RPMI7951 (cell line): ENCODE measurements around the gene KIF5A. TPM values are rescaled to one million over a fixed set of nuclear protein-coding genes. Genes with fewer than 3 reads are reported as not detected.
A peak's percentile ranks its signal among the peaks of the same experiment; 100 is the strongest.
"Not testable (repeated sequence)": the region's sequence is repeated elsewhere in the genome, so short reads cannot be mapped to it uniquely, and the experiment has no call there.

ENCODE experiments used
- DNase-seq: peaks from one replicate; pipeline ENCODE4 v3.0.0-alpha.2; 2012; ENCODE audit warnings: low read depth
- total RNA-seq: library from RNA; depleted of rRNA; stranded (reverse); fragments of >200 nt; shearing (Covaris generic); gene quantifications from 2 replicates; pipeline ENCODE4 v1.2.3, GENCODE V29; 2014

The KIF5A gene
- total RNA-seq, 1 experiment from 2014 or later: 0.60 TPM

DNA sequence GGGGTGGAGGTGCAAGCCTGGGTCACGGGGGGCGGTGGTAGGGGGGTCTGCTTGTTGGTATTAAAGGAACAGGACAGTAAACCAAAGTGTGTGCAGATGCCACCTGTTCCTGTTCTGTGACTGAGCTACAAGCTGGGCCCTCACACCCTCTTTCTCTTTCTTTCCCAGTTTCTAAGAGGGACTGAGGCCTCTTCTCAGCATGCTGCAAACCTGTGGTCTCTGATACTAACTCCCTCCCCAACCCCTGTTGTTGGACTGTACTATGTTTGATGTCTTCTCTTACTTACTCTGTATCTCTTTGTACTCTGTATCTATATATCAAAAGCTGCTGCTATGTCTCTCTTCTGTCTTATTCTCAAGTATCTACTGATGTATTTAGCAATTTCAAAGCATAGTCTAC is 34.2 kb downstream of the KIF5A start:
- no peak for DNase-seq

DNA sequence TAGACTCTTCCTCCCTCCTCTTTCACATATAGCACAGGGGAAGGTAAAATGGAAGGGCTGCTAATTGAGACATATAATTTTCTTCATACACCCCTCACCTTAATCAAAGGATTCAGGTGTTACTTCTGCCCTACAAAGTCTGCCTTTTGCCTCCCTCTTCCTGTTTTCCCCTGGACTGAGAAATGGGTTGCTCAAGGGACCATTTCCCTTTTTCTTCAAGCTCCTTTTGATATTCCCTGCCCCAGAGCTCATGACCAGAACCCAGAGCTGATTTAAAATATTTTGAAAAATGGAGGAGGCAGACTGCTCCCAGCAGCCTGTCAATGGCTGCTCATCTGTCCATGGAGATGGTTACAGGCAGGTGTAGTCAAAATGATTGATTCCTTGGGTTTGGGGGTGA is 34.8 kb downstream of the KIF5A start:
- DNase-seq: no peak

DNA sequence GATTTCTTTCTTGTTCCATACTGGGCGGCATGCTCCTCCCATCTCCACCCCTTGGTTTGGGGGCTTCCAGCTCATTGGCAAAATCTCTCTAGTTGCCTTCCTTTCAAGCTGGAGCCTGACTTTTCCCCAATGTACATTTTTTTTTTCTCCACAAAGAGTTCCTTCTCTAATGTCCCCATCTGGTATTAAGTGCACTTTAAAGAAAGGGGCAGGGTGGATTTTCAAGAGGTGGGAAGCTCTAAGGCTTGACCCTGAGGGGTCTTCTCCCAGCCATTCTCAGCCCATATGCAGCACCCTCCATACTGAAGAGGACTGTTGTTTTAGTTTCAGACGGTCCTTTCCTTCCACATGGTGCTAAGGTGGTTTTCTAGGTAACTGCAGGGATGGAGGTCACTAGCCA is 35.3 kb downstream of the KIF5A start:
- no peak for DNase-seq

DNA sequence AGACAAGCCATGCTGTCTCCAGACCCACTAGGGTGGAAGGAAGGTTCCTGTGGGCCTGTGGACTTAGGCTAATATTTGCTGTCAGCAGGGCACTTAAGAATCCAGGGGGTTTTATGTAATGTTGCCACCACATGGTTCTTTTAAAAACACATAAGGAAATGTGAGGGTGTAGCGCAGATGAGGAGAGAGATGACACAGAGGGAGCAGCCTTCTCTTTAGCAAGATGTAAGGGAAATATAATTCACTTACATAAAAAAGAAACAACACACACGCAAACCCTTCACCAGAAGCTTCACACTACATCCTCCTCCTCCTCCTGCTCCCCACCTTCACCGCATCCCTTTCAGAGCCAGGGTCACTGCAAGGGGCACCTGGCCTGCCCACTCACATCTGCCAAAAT is 36.3 kb downstream of the KIF5A start:
- no peak for DNase-seq

DNA sequence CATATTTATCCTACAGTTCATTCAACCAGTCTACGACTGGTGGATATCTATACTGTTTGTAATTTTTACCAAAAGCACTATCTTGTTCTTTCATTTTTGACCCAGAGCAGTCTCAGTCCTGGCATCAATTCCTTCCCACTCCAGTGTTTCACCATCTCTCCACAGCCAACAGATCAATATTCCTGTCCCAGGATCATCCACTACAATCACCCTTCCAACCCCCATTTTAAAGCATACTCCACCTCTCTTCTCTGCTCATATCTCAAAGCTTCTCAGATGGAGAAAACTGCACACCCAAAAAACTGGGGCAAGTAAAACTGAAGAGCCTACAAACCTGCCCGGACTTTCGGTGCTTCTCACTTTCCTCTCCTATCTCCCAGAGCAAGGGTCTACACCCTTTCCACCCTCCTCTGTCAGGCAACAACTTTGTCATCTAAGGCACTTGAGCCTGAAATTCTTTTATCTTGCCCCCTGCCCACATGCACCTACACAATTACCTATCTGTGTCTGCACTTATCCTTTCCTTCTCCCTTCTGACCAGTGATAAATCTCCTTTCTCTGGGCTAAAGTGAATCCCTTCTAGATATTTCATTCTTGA is 37.1 kb downstream of the KIF5A start:
- DNase-seq: no peak

DNA sequence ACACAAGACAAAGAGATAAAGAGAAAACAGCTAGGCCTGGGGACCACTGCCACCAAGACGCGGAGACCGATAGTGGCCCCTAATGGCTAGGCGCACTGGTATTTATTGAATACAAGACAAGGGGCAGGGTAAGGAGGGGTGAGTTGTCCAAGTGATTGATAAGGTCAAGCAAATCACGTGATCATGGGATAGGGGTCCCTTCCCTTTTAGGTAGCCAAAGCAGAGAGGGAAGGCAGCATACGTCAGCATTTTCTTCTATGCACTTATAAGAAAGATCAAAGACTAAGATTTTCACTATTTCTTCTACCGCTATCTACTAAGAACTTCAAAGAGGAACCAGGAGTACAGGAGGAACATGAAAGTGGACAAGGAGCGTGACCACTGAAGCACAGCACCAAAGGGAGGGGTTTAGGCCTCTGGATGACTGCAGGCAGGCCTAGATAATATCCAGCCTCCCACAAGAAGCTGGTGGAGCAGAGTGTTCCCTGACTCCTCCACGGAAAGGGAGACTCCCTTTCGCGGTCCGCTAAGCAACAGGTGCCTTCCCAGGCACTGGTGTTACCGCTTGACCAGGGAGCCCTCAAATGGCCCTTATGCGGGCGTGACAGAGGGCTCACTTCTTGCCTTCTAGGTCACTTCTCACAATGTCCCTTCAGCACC is 39.2 kb downstream of the KIF5A start:
- not testable (repeated sequence) for DNase-seq

DNA sequence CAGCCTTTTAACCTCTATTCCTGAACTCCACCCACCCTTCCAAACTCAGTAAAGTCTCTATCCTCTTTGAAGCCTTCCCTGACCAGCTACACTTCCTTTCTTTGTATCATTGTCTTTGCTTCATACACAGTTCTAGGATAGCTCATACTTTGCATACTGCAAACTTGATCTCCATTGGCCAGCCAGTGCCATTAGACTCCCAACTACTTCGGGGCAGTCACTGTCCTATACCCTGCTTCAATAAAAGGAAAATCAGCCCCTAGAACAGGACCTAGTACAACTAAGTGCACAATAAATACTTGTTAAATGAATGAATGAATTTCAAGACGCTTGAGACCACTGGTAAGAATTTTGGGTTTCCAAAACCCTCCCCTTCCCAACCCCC is 40.6 kb downstream of the KIF5A start:
- no peak for DNase-seq

DNA sequence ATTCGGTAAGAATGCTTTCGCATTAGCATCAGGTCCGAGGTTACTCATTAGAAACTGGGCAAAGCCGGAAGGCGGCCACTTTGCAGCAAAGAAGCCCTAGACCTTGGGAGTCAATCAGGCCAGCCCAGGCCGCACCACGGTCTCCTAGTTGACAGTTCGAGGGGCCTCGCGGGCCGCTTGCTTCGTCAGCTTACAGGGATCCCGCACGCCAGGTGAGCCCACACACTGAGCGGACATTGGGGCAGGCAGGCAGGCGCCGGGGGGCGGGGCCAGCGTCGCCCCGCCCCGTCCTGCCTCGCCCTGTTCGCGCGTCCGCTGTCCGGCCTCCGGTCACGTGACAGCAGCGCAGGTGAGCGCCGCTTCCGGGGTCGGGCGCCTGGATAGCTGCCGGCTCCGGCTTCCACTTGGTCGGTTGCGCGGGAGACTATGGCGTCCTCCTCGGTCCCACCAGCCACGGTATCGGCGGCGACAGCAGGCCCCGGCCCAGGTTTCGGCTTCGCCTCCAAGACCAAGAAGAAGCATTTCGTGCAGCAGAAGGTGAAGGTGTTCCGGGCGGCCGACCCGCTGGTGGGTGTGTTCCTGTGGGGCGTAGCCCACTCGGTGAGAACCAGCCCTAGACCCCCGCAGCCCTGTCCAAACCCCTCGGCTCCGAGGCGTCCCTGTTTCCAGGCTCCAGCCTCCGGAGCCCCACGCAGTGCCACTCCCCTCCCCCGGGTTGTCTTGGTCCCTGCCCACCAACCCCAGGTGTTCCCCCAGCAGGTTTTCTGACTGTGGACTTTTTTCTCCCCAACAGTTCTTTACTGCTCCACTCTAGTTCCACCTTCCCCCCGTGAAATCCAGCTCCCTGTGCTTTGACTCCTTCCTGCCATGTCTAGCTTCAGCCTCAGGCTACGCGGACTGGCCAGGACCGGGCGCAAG is 41.3 kb downstream of the KIF5A start, which contains the start of gene PIP4K2C:
Gene PIP4K2C, plus strand, starts transcription at position 329 of the 918 bp plus-strand sequence. Its CDS starts 98 bp downstream, at position 427.
- peak; percentile 48 for DNase-seq

DNA sequence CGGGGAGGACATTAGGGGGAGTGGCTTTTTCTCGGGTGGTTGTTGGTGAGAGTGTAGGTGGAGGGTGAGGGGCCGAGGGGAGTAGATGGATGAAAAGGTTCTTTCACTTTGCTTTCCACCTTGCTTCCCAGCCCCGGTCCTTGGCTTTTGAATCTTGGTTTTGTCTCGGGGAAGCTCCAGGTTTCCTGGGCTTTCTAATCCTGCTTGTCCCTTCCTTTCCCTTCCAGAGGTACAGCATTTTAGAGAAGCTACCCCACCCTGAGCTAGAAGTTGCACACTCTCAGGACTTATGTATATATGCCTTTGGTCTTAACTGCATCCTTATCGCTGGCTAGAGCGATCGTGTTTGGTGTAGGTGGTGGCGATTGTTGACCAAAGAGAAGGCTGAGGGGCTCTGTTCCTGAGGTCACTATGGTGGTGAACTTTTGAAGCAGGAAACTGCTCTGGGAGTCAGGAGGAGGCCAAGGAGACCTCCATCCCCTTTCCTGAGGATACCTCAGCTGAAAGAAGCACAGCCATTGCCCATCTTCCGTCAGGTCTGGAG is 42.0 kb downstream of the KIF5A start:
- DNase-seq: no peak

DNA sequence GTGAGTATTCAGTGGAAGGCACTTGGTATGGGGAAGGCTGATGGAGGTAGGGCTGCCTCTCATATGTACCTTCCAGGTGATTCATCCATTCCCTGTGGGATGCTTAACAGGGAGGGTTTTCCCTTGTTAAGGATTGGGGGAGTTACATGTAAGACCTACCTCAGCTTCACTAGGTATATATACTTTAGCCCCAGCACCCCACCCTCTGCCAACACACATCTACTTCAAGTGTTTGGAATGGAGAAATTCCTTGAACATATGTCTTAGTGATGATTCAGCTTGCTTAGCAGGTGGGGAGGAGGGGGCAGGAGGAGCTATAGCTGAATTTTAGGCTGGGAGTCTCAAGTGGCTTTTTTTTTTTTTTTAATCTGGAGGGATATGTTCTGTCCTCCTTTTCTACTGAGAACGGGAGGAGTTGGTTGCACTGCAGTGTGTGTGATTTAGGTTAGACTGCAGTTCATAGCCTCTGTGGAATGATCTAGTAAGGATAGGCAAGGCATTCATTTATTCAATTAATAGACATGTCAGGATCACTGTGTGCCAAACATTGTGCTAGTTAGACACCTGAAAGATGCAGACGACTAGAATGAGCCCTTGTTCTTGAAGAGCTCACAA is 42.8 kb downstream of the KIF5A start:
- DNase-seq: no peak

DNA sequence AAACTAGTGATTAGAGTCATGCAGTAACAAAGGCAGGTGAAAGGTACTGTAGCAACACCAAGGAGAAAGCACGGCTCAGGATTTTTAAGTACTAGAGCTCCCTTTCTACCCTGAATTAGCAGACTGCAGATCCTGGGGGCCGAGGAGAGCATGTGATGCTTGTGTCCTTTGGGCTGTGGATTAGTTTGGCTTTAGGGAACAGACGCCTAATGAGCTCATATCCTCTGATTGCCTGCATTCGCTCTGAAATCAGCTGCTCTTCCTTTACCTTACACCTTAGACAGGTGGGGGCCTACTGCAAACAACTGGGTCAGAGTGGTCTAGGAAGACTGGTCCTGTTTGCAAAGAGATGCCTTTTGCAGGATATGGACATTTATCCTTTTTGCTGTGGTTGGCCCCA is 43.3 kb downstream of the KIF5A start:
- DNase-seq: no peak

DNA sequence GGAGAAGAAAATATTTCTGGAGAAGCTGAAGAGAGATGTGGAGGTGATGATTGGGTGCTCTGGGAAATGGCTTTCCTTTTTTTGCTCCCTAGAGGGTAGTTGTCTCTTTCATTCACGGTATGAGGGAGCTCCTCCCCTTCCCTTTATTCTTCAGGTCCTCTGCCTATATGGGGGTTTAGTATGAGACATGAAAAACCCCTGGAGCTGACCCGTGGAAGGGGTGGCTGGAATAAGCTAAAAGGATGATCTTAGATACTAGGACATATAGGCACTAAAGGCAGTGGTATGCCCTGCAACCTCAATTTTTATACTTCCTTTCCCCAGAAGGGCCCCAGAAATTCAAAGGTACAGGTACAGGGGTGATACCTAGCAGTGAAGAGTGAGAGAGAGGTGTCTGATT is 50.6 kb downstream of the KIF5A start:
- no peak for DNase-seq

DNA sequence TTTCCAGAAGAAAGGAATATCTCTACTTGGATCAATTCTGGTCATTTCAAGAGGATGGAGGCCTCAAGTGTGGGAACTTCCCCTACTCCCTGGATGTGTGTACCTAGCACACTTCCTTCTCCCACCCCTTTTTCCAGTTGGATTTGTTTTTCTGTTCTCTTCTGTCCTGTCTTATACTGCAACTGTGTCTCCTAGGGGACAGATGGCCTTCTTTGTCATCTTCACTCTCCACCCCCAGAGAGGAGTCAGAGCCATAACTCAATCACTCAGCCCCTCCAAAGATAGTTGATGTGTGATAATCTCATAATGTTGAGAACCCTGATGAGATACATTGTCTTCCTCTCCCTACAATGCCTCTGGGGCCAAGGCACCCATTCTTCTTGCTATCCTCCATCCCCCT is 52.7 kb downstream of the KIF5A start:
- no peak for DNase-seq

DNA sequence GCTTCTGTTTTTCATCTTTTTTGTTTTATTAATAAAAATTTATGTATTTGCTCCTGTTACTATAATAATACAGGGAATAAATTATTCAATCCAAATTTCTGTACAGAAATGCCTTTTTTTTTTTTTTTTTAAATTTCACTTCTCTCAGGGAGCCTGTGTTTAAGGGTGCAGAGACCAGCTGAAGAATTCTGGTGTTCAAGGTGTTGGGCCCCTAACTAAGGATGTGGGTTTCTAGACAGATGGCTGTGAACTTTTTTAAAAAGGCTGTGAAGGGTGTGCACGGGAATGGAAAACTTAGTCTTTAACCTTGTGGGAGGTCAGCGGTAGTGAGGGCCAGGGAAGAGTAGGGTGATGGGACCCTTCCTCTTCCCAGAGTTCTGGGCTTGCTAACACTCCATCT is 53.5 kb downstream of the KIF5A start:
- DNase-seq: no peak

DNA sequence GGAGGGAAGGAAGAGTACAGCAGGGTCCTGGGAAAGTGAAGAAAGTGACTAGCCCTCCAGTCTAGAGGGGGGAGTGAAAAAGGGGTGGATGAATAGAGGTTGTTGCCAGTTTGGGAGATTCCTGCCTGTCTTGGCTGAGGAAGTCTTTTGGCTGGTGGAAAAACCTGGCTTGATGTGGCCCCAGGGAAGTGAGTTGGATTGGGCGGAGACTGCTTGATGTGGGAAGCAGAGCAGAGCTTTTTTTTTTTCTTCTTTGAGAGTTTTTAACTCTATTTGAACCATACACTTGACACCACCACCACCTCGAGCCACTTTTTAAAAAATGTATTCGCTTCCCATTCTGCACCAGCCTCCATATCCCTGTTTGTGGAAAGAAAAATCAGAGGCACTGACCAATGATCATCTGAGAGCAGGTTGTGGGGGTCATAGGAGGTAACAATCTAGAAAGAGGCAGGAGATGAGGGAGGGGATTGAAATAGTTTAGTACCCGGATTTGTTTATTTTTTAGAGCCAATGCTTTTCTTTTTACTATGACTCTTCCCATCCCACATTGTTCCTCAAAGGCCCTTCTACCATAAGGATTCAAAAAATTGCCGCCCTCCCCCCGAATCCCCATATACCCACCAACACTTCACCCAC is 54.1 kb downstream of the KIF5A start:
- peak; percentile 77 for DNase-seq

DNA sequence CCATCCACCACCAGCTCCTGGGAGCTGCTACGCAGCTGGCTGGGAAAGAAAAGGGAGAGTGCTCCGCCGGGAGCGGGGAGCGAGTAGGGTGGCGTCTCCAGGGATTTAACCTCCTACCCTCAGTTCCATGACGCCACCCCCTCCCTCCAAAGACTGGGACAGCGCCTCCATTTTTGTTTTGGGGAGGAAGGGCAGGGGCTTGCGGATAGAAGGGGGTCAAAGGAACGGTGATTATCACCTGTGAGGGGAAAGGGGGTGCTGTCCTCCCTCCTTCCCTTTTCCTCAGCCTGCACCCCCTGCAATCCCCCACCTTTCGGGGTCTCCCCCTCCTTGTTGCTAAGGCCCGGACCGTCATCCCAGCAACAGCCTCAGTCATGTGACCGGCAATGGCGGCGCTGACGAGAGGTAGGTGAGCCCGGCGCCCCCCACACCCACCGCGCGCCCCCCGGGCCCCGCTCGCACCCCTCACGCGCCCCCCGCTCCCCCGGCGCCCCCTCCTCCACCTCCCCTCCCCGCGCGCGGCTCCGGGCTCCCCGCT is 54.7 kb downstream of the KIF5A start, which contains the start of gene DTX3:
Gene DTX3, plus strand, starts transcription at position 371 of the 538 bp plus-strand sequence. CDS start 1,694 bp downstream, outside the sequence.
- DNase-seq: peak; percentile 31

DNA sequence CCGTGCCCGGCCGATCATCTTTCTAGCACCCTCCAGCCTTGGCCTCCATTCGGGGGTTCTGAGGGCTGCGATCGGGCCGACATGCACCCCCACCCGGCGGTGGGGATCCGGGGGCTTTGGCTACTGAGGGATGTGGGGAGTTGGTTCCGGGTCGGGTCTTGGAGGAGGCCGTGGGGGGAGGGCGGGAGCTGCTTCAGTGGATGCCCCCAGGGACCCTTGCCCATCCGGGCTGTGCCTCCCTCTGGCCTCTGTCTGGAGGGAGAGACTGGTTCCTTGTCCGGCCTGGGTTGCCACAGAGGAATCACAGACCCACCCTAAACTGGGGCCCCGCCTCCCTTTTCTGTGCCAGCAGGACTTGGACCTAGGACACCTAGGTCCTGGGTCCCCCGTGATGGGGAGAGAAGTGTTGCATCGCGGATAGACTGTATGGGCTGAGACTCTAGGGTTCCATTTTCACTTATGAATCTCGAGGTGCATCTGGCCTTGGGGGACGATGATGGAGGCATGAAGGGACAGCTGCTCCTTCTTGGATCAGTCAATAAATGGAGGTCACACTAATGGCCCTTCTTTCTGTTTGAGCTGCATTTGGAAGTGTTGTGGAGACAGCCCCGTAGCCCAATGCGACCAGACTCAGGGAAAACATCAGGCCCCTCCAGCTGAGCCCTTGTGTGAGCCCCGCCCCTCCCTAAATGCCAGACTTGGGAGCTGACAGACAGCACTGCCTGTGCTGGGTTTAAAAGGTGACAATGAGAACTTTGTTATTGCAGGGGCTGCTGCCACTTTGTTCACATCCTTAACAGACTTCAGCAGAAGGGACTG is 55.4 kb downstream of the KIF5A start:
- peak; percentile 29 for DNase-seq

DNA sequence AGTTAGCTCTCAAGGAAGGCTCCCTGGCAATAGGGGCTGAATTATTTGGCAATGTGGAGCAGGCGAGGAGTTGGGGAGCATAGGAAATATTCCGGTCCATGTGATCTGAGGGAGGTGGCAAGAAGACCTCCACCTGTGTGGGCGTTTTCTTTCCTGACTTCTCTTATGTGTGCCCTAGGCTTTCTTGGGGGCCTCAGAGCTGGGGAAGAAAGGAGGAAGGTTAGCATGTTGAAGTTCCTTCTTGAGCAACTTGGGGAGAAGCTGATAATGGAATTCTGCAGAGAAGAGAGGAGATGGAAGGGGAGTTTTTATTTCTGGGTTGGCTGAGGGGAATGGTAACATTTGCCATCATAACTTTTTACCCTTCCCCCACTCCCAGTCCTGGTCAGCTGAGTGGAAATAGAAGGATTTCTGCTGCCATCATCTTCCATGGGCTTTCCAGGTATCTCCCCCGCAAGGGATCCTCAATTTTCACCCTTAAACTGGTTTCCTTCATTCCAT is 56.0 kb downstream of the KIF5A start:
- no peak for DNase-seq

DNA sequence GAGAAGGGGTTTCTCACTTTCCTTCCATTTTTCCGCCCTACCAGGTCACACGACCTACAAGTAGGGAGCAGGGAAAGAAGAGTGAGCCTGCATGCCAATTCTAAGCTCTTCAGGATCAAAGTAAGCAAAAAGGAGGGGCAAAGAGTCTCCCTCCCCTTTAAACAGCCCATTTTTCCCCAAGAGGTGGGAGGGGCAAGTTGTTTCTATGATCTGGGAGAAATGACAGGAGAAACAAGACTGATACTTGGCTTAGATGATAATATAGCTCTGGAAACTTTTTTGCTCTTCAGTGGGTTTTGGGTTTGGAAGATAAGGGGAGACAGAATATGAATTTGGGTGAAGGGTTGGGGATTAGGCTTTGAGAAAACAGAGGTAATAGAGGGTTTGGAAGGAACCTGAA is 56.6 kb downstream of the KIF5A start:
- DNase-seq: no peak

DNA sequence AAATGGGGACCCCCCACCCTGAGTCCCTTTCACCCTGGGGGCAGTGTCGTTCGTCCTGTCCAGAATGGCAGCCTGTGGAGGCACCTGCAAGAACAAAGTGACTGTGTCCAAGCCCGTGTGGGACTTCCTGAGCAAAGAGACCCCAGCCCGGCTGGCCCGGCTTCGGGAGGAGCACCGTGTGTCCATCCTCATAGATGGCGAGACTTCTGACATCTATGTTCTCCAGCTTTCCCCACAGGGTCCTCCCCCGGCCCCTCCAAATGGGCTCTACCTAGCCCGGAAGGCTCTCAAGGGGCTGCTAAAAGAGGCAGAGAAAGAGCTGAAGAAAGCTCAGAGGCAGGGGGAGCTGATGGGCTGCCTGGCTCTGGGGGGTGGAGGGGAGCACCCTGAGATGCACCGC is 57.0 kb downstream of the KIF5A start:
- no peak for DNase-seq
